Measurements from ENCODE around the gene UPK1B. TPM values are rescaled to one million over a fixed set of nuclear protein-coding genes. Genes with fewer than 3 reads are reported as not detected.

Gene UPK1B
- total RNA-seq, 4 donors from 2014 or later, result 2.1 to 2.2 TPM; not detected in 2

GRCh38 chr3:119194237-119195150 is 21.1 kb downstream of the UPK1B start:
- TF ChIP-seq POLR2AphosphoS5 (IDR thresholded peaks at IDR 0.05), result no peak
- TF ChIP-seq EP300 (IDR thresholded peaks at IDR 0.05), result no peak
- TF ChIP-seq CTCF (IDR thresholded peaks at IDR 0.05), result no peak
- no peak for TF ChIP-seq POLR2A (IDR thresholded peaks at IDR 0.05)
- DNase-seq (ENCODE audit: low spot score in 2 of 2), result no peak
- Histone ChIP-seq H3K36me3 (no peaks in the 10 kb centered on the region), H3K27me3 (no peaks in the 10 kb centered on the region), H3K4me1 (no peaks in the 10 kb centered on the region), H3K4me3 (no peak overlapping the region), H3K9me3 (no peaks in the 10 kb centered on the region), H3K27ac (no peak overlapping the region)
- WGBS, result 69% methylated on average over 7 of the region's 7 CpGs

GRCh38 chr3:119195151-119195476 is 21.7 kb downstream of the UPK1B start:
- no peak overlapping the region for H3K4me3 ChIP-seq
- WGBS, result 40% methylated on average over 1 of the region's 1 CpG
- H3K36me3 ChIP-seq, result no peaks in the 10 kb centered on the region
- H3K4me1 ChIP-seq, result no peaks in the 10 kb centered on the region
- no peaks in the 10 kb centered on the region for H3K27me3 ChIP-seq
- H3K27ac ChIP-seq, result no peak overlapping the region
- TF ChIP-seq POLR2A (IDR thresholded peaks at IDR 0.05), result no peak
- no peak for TF ChIP-seq POLR2AphosphoS5 (IDR thresholded peaks at IDR 0.05)
- no peak for TF ChIP-seq EP300 (IDR thresholded peaks at IDR 0.05)
- TF ChIP-seq CTCF (IDR thresholded peaks at IDR 0.05), result no peak
- no peak for DNase-seq (ENCODE audit: low spot score in 2 of 2)
- no peaks in the 10 kb centered on the region for H3K9me3 ChIP-seq

- no peaks in the 10 kb centered on the region for H3K27me3 ChIP-seq
- no peak for TF ChIP-seq POLR2AphosphoS5 (IDR thresholded peaks at IDR 0.05)
- TF ChIP-seq EP300 (IDR thresholded peaks at IDR 0.05), result no peak
- no peak for TF ChIP-seq CTCF (IDR thresholded peaks at IDR 0.05)
- no peak for TF ChIP-seq POLR2A (IDR thresholded peaks at IDR 0.05)
- 84% methylated on average over 1 of the region's 1 CpG for WGBS
- no peaks in the 10 kb centered on the region for H3K4me1 ChIP-seq
- no peak for DNase-seq (ENCODE audit: low spot score in 2 of 2)
- H3K9me3 ChIP-seq, result no peaks in the 10 kb centered on the region
- no peak overlapping the region for H3K4me3 ChIP-seq
- no peak overlapping the region for H3K27ac ChIP-seq
- H3K36me3 ChIP-seq, result no peaks in the 10 kb centered on the region
Measured at GRCh38 chr3:119195911-119196310, 22.5 kb downstream of the UPK1B start.

- H3K36me3 ChIP-seq, result peaks cover 3% of the 10 kb centered on the region
- no peak for DNase-seq (ENCODE audit: low spot score in 2 of 2)
- 40% methylated on average over 8 of the region's 8 CpGs for WGBS
Measured at GRCh38 chr3:119205209-119205608, 31.8 kb downstream of the UPK1B start.

More at GRCh38 chr3:119205209-119205608, 31.8 kb downstream of the UPK1B start:
- H3K27me3 ChIP-seq, result no peaks in the 10 kb centered on the region
- no peak overlapping the region for H3K4me3 ChIP-seq
- no peaks in the 10 kb centered on the region for H3K9me3 ChIP-seq
- TF ChIP-seq CTCF (IDR thresholded peaks at IDR 0.05) (no peak), POLR2A (IDR thresholded peaks at IDR 0.05) (no peak), POLR2AphosphoS5 (IDR thresholded peaks at IDR 0.05) (no peak), EP300 (IDR thresholded peaks at IDR 0.05) (no peak)
- H3K27ac ChIP-seq, result no peak overlapping the region
- H3K4me1 ChIP-seq, result peaks cover 17% of the 10 kb centered on the region

All from suprapubic skin (tissue), 4 donors.